Endometrial microvascular endothelial cells (primary cell): ENCODE measurements around the gene ADAMTS10. TPM values are rescaled to one million over a fixed set of nuclear protein-coding genes. Genes with fewer than 3 reads are reported as not detected.
"Not testable (repeated sequence)": the region's sequence is repeated elsewhere in the genome, so short reads cannot be mapped to it uniquely, and the experiment has no call there.

Experiments
- in situ Hi-C: cut with HindIII; loops from 2 replicates; pipeline ENCODE4 v1.10.0; 2017; ENCODE audit warnings: low sequenced_read_pairs, low pct_unique_long_range_greater_than_20kb; ENCODE audit errors: inconsistent ontology term
- total RNA-seq: library from RNA; depleted of rRNA; stranded (reverse); fragments of >200 nt; gene quantifications from one replicate; pipeline ENCODE4 v1.2.3, GENCODE V29; 2015; ENCODE audit errors: inconsistent ontology term

ADAMTS10 gene
- total RNA-seq, 1 donor from 2014 or later, result 2.7 TPM

DNA sequence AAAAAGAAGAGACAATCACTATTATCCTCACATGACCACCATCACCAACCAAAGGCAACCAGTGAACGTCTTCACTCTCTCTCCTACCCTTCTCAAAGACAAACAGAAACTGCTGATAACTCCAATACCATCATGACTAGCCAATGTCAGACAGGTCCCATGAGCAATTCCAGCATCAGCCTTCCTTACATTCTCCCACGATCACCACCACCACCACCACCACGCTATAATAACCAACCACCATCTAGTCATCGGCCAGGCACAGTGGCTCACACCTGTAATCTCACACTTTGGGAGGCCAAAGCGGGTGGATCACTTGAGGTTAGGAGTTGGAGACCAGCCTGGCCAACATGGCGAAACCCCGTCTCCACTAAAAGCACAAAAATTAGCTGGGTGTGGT, 37.2 kb downstream of the ADAMTS10 start:
- in situ Hi-C loops, result no loop called here

DNA sequence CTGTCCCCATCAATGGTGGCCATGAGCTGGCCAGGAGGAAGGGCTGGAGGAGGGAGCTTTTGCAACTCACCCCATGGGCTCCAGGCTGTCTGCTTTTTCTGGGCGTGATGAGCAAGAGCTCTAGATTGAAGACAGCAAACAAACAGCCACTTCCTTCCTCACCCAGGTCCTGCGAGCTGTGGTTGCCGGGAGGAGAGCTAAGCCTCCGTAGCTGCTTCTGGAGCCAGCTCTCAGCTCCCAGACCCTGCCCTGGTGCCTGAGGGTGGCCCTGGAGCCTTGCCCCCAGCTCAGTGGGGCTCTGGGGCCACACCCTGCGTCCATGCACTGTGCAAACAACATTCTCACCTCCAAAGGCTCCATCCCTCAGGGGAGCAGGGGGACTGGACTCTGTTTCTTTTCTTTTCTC, 39.5 kb downstream of the ADAMTS10 start:
- in situ Hi-C loops, result no loop called here

DNA sequence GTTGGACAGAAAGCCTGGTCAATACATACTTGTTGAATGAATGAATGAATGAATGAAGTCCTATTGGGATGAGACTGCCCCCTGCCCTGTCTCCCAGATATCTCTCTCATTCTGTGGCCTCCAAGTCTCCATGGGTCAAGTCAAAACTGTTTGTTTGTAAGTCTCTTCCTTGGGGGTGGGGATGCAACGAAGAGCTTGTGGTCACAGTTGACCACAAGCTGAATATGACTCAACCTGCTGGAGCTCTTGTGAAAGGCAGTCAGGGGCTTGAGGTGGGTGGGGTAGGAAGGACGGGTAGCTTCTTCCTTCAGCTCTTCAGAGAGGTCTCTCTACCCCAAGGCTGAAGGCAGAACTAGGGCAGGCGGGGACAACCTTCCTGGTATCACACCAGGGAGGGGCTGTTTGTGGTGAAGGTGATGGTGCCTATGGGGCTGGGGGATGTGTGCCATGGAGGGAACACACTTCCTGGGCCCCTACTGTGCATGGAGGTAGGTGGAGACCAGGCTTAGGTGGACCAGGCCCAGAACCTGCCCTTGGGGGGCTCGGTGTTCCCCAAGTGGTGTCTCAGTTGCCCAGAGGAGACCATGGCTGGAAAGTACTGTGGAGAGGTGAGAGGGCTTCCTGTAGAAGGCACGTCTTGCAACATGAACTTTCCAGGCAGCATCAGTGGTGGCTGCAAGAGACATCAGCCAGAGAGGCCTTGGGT, 41.3 kb downstream of the ADAMTS10 start:
- in situ Hi-C loops, result no loop called here

DNA sequence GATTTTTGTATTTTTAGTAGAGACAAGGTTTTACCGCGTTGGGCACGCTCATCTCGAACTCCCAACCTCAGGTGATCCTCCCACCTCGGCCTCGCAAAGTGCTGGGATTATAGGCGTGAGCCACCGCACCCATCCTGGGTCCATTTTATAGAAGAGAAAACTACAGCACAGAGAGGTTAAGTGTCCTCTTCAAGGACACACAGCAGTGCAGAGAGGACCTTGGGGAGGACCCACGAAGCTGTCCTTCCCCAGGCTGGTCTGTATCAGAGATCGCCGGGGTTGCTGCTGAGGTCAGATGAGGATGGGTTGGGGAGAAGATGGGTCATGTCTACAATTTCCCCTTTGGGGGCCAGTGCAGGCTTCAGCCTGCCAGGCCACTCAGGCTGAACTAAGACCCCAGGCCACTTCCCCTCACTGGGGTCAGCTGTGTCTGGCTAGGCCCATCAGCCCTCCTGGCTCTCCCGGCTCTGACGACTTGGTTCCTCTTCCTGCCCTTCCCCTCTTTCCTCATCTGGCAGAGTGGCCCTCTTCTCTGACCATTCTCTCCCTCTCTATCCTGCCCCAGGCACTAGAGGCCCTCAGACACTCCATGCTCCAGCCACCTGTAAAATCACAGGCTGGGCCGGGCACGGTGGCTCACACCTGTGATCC, 42.9 kb downstream of the ADAMTS10 start:
- in situ Hi-C loops, result no loop called here

DNA sequence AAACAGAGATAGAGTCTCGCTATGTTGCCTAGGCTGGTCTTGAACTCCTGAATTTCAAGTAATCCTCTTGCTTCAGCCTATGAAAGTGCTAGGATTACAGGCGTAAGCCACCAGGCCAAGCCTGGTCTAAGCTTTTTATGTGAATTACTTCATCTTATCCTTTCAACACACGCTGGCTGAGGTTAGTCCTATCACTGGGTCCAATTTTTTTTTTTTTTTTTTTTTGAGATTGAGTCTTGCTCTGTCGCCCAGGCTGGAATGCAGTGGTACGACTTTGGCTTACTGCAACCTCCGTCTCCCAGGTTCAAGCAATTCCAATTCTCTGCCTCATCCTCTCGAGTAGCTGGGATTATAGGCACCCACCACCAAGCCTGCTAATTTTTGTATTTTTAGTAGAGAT, 43.7 kb downstream of the ADAMTS10 start:
- in situ Hi-C loops, result no loop called here

DNA sequence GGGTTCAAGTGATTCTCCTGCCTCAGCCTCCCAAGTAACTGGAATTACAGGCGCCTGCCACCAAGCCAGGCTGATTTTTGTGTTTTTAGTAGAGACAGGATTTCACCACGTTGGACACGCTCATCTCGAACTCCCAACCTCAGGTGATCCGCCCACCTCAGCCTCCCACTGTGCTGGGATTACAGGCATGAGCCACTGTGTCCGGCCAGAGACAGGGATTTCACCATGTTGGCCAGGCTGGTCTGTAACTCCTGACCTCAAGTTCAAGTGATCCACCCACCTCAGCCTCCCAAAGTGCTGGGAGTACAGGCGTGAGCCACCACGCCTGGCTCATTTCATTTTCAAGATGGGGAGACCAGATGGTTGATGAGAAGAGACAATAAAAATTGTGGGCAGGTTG, 45.6 kb downstream of the ADAMTS10 start:
- in situ Hi-C loops, result not testable (repeated sequence)

DNA sequence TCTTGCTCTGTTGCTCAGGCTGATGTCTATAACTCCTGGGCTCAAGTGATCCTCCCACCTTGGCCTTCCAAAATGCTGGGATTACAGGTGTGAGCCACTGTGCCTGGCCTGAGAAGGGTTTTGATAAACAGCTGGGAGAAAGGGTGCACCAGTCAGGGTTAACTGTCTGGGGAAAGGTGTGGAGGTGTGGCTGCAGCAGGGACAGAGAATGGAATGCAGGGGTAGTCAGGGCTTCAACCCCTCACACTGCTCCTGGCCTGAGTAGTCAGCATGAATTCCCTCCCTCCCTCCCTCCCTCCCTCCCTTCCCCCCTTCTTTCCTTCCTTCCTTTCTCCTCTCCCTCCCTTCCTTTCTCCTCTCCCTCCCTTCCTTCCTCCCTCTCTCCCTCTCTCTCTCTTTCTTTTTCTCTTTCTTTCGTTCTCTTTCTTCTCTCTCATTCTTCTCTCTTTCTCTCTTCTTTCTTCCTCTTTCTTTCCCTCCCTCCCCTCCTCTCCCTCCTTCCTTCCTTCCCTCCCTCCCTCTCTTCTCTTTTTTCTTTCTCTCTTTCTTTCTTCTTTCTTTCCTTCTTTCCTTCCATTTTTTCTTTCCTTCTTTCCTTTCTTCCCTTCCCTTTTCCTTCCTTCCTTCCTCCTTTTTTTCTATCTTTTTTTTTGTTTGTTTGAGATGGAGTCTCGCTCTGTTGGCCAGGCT, 49.3 kb downstream of the ADAMTS10 start:
- in situ Hi-C loops, result no loop called here

DNA sequence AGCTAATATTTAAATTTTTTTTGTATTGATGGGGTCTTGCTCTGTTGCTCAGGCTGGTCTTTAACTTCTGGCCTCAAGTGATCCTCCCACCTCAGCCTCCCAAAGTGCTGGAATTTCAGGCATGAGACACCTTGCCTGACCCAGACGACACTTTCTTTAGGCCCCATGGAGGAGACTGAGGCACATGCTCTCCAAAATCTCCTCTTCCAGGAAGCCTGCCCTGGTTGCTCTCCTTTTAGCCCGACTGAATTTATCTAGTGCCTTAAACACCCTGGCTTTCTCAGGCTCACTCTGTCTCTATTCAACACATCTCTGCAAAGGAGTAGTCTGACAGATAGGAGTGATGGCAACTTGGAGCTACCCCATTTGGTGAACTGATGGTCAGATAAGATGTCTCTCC, 52.2 kb downstream of the ADAMTS10 start:
- in situ Hi-C loops, result no loop called here

DNA sequence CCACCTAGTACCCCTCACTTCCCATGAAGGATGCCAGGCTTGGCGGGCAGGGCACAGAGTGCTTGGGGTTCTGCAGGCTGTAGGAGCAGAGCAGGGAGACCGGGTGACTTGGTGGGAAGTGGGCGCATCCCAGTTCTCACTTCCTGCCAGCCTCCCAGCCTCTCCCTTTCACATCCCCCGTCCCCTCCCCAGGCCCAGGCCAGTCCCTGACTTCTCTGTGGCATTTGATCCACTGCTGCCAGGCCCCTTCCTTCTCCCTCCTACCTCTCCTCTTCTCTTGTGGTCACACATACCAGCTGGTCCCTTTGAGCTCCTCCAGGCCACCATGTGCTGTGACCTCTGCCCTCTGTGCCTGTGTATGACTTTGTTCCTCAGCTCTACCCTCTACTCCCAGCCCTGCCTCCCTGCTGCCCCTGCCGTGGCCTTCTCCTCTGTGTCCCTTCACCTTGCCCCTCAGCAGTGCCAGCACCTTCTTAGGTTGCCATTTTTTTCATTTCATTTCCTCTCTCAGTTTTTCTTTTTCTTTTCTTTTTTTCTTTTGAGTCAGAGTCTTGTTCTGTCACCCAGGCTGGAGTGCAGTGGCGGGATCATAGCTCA, 52.8 kb downstream of the ADAMTS10 start:
- in situ Hi-C loops, result no loop called here

DNA sequence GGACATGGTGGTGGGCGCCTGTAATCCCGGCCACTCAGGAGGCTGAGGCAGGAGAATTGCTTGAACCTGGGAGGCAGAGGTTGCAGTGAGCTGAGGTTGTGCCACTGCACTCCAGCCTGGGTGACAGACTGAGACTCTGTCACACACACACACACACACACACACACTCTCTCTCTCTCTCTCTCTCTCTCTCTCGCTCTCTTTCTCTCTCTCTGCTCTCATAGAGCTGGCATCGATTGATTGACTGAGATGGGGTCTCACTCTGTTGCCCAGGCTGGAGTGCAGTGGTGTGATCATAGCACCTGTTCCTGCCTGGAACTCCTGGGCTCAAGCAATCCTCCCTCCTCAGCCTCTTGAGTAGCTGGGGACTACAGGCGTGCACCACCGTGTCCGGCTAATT, 56.8 kb downstream of the ADAMTS10 start:
- in situ Hi-C loops, result not testable (repeated sequence)

DNA sequence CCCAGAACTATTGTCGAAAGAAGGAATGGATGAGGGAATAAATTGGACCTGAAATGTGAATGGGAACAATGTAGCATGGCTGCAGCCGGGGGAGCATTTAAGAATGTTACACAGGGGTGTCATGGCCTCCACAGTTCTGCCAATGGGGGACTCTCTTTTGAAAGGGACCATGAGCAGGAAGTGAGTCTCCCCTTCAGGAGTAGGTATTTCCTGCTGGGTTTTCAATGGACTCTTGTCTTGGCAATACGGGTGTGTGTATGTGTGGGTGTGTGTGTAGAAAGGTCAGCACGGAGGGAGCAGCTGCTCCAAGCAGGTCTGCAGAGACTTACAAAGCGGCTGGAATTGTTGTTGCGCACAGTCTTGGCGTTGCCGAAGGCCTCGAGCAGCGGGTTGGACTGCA, 57.7 kb downstream of the ADAMTS10 start:
- in situ Hi-C loops, result no loop called here

DNA sequence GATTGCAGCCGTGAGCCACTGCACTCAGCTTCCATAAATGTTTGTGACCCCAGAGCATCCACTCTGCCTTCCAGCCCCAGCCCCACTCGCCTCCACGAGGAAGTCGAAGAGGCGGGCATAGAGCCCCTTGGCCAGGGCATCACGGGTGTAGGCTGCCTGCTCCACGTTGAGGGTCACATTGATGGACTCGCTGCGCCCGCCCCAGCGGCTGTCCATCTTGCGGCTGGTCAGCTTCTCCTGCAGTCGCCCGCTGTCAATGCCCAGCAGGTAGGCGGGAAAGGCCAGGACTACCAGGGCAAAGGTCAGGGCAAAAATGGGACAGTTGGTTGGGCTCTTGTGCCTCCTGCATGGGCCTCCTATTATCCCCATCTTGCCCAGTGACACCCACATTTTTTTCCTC, 60.4 kb downstream of the ADAMTS10 start:
- in situ Hi-C loops, result no loop called here

DNA sequence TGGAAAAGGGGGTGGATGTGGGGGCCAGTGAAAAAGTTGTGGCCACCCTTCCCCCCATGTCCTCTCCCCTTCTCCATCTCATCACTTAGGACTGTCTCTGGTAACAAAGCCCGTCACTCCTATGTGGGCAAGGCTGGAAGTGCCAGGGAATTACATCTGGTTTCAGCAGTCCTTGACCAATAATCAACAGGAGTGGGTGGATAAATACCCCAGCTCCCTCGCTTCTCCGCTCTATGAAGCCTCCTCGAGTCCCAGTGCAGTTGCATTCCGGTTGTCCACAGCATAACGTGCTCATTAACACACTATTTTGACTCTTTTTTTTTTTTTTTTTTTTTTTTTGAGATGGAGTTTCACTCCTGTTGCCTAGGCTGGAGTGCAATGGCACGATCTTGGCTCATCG, 64.8 kb downstream of the ADAMTS10 start:
- in situ Hi-C loops, result no loop called here

DNA sequence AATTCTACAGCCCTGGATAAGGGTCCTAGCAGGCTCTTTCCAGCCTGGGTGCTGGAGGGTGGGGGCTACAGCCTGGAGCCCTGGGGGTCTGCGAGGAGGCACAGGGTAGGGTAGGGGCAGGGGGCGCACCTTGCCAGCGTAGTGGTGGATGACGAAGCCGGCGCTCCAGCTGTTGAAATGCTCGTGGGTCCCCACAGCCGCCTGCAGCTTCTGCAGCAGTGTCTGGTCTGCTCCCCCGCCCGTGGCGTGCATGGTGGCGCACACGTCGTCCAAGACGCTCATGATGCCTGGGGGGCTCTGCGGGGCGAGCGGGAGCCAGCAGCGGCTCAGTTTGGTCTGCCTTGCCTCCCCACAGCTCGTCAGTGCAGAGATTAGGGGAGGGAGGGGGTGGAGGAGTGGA, 66.3 kb downstream of the ADAMTS10 start:
- in situ Hi-C loops, result no loop called here

DNA sequence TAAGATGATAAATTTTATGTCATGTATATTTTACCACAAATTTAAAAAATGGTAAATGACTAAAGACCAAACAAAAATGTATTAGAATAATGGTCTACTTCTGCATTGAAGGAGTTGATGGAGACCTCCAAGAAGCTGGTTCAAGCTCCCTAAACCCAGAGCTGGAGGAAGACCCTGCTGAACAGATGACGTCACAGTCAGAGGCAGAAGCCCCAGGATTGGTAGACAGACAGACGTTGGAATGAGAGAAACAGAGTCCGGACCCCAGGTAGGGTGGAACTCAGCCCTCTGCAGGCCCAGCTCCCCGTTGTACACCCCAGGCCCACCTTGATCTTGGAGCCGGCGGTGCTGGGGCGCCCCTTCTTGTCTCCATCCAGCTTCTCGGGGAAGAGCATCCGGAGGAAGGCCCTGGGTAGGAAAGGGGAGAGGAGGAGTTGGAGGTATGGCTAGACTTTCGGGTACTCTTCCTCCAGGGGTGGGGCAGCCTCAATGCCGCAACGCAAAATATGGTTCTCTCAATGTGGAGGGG, 70.8 kb downstream of the ADAMTS10 start:
- in situ Hi-C loops, result no loop called here

DNA sequence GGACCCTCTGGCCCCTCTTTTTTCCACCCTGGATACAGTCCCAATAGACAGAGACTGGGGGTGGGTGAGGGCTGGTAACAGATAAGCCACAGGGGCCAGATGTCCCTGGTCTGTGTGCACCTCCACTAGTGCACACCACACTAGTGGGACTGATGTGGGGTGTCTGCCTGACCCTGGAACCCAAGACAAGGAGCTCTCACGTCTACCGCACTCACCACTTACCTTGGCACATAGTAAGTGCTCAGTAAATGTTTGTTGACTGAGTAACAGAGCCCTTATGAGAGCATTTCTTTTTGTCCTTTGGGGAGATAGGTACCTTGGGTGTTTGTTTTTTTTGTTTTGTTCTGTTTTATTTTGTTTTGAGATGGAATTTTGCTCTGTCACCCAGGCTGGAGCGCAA, 73.4 kb downstream of the ADAMTS10 start:
- in situ Hi-C loops, result no loop called here

DNA sequence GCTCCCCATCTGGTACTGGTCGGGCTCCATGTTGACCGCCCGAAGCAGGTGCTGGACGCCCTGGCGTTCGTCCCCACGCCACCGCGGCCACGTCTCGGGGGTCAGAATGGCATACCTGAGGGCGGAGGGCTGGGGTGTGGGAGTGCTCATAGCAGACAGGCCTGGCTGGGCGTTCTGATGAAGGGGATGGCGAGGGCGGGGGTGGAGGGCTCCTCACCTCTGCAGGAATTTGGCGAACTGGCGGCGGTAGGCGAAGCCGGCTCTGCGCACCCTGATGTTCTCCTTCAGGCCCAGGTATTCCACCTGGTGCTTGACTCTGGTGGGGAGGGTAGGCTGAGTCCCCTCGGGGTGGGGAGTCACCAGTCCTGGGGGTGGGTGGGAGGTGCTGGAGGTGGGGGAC, 74.2 kb downstream of the ADAMTS10 start:
- in situ Hi-C loops, result no loop called here

DNA sequence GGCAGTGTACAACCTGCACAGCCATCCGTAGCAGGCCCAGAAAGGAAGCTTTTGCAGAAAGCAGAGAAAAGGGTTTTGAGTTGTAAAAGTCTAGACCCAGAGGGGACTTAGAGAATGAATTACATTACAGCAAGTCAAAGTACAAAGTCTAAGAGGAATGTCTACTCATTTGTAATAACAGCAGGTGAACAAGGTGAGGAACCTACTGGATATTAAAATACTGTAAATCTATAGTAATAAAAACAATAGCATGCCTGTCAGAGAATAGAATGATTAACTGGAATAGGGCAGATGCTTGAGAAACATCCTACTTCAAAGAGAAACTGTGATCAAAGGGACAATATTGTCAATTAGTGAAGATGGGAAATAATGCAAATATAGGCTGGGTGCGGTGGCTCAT, 78.3 kb downstream of the ADAMTS10 start:
- in situ Hi-C loops, result no loop called here

DNA sequence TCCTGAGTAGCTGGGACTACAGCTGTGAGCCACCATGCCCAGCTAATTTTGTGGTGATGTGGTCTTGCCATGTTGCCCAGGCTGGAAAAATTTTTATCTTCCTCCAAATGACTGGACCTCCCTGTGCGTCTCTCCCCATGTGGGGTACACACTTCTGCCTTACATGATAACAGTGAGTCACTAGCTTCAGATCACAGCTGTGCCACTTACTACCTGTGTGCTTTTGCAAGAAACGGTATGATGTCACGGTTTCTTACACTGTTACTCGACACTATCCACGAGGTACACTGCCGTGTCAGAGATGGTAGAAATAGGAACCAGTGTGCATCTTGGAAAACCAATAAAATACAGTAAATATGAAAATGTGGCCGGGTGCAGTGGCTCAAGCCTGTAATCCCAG, 79.0 kb downstream of the ADAMTS10 start:
- in situ Hi-C loops, result no loop called here
